ENCODE measurements around the gene VEPH1.

GRCh38 chr3:157526036-157526435 is 22.8 kb upstream of the VEPH1 start:
- no peak for TF ChIP-seq POLR2A (IDR thresholded peaks at IDR 0.05)
- TF ChIP-seq CTCF (IDR thresholded peaks at IDR 0.05) = no peak

All from Peyer's patch (tissue), 4 donors.